NOMO-1 treated with dmso at 0.1 percent for 144 hours (cell line): Measurements from ENCODE around the gene USP17L21.
"Not testable (repeated sequence)": the region's sequence is repeated elsewhere in the genome, so short reads cannot be mapped to it uniquely, and the experiment has no call there.

ENCODE experiments used
- DNase-seq: peaks from one replicate; lab custom pipeline; 2025; ENCODE audit not compliant: unreplicated experiment; lab: John Stamatoyannopoulos, UW

The USP17L21 gene

GRCh38 chr4:9262572-9262971 lies at the start of gene USP17L21:
Gene USP17L21 (plus strand): TSS chr4:9262872. CDS start chr4:9262872, 0 bp downstream.
- not testable (repeated sequence) for DNase-seq

GRCh38 chr4:9214701-9215100 lies 48.0 kb upstream of the USP17L21 start:
- not testable (repeated sequence) for DNase-seq

GRCh38 chr4:9215105-9215504 lies 47.6 kb upstream of the USP17L21 start, which contains the start of gene USP17L11:
Gene USP17L11 (plus strand): TSS chr4:9215405. CDS start chr4:9215405, 0 bp downstream.
- DNase-seq, result not testable (repeated sequence)

- not testable (repeated sequence) for DNase-seq
Observed at GRCh38 chr4:9219852-9220251, 42.8 kb upstream of the USP17L21 start, which contains the start of gene USP17L12. Gene USP17L12 (plus strand): TSS chr4:9220152. CDS start chr4:9220152, 0 bp downstream.

GRCh38 chr4:9224596-9224995 lies 38.1 kb upstream of the USP17L21 start, which contains the start of gene USP17L13:
Gene USP17L13 (plus strand): TSS chr4:9224896. CDS start chr4:9224896, 0 bp downstream.
- DNase-seq, result not testable (repeated sequence)

- DNase-seq, result not testable (repeated sequence)
Observed at GRCh38 chr4:9230249-9230648, 32.4 kb upstream of the USP17L21 start.

- not testable (repeated sequence) for DNase-seq
Observed at GRCh38 chr4:9234085-9234484, 28.6 kb upstream of the USP17L21 start, which contains the start of gene USP17L15. Gene USP17L15 (plus strand): TSS chr4:9234385. CDS start chr4:9234385, 0 bp downstream.

- DNase-seq, result not testable (repeated sequence)
Observed at GRCh38 chr4:9238461-9238860, 24.2 kb upstream of the USP17L21 start.

- not testable (repeated sequence) for DNase-seq
Observed at GRCh38 chr4:9243579-9243978, 19.1 kb upstream of the USP17L21 start, which contains the start of gene USP17L17. Gene USP17L17 (plus strand): TSS chr4:9243879. CDS start chr4:9243879, 0 bp downstream.

GRCh38 chr4:9247953-9248680 lies 14.6 kb upstream of the USP17L21 start, which contains the start of gene USP17L18:
Gene USP17L18 (plus strand): TSS chr4:9248630. CDS start chr4:9248630, 0 bp downstream.
- DNase-seq, result not testable (repeated sequence)

- DNase-seq, result not testable (repeated sequence)
Observed at GRCh38 chr4:9253078-9253477, 9.6 kb upstream of the USP17L21 start, which contains the start of gene USP17L19. Gene USP17L19 (plus strand): TSS chr4:9253378. CDS start chr4:9253378, 0 bp downstream.

- not testable (repeated sequence) for DNase-seq
Observed at GRCh38 chr4:9257824-9258223, 4.8 kb upstream of the USP17L21 start, which contains the start of gene USP17L20. Gene USP17L20 (plus strand): TSS chr4:9258124. CDS start chr4:9258124, 0 bp downstream.

GRCh38 chr4:9267319-9267718 lies 4.6 kb downstream of the USP17L21 start, which contains the start of gene USP17L22:
Gene USP17L22 (plus strand): TSS chr4:9267619. CDS start chr4:9267619, 0 bp downstream.
- not testable (repeated sequence) for DNase-seq

- not testable (repeated sequence) for DNase-seq
Observed at GRCh38 chr4:9271719-9272118, 9.0 kb downstream of the USP17L21 start.
